T follicular helper cell (primary cell): Measurements from ENCODE around the gene WDR27.
"Not testable (repeated sequence)": the region's sequence is repeated elsewhere in the genome, so short reads cannot be mapped to it uniquely, and the experiment has no call there.

ENCODE experiments used
- DNase-seq: peaks from one replicate; pipeline ENCODE4 v3.0.0-alpha.2; 2020; ENCODE audit warnings: low read depth

WDR27 gene

GRCh38 chr6:169710009-169710408 is 8.2 kb upstream of the WDR27 start:
- DNase-seq, result no peak

- DNase-seq, result no peak
These were observed 7.5 kb upstream of the WDR27 start for GRCh38 chr6:169709293-169709692.

GRCh38 chr6:169707772-169708171 is 5.9 kb upstream of the WDR27 start:
- no peak for DNase-seq

GRCh38 chr6:169702840-169703246 is 1.0 kb upstream of the WDR27 start:
- DNase-seq, result no peak

- no peak for DNase-seq
These were observed 397 bp downstream of the WDR27 start for GRCh38 chr6:169701311-169701953.

- no peak for DNase-seq
These were observed 1.5 kb downstream of the WDR27 start for GRCh38 chr6:169700296-169700695.

- DNase-seq, result not testable (repeated sequence)
These were observed 4.7 kb downstream of the WDR27 start for GRCh38 chr6:169697115-169697514.

- no peak for DNase-seq
These were observed 6.7 kb downstream of the WDR27 start for GRCh38 chr6:169695131-169695530.

GRCh38 chr6:169692516-169692915 is 9.3 kb downstream of the WDR27 start:
- no peak for DNase-seq

- DNase-seq, result no peak
These were observed 10.6 kb downstream of the WDR27 start for GRCh38 chr6:169691260-169691659.

- no peak for DNase-seq
These were observed 12.5 kb downstream of the WDR27 start for GRCh38 chr6:169689287-169689686.

- DNase-seq, result no peak
These were observed 16.0 kb downstream of the WDR27 start for GRCh38 chr6:169685860-169686259.

GRCh38 chr6:169684056-169684455 is 17.8 kb downstream of the WDR27 start:
- no peak for DNase-seq

GRCh38 chr6:169678342-169678741 is 23.5 kb downstream of the WDR27 start:
- DNase-seq, result no peak

- DNase-seq, result no peak
These were observed 24.7 kb downstream of the WDR27 start for GRCh38 chr6:169677096-169677495.

- no peak for DNase-seq
These were observed 26.8 kb downstream of the WDR27 start for GRCh38 chr6:169675011-169675410.

- DNase-seq, result no peak
These were observed 30.3 kb downstream of the WDR27 start for GRCh38 chr6:169671563-169671962.

GRCh38 chr6:169669889-169670288 is 31.9 kb downstream of the WDR27 start:
- DNase-seq, result no peak

- DNase-seq, result no peak
These were observed 32.7 kb downstream of the WDR27 start for GRCh38 chr6:169669147-169669546.

GRCh38 chr6:169668203-169668847 is 33.5 kb downstream of the WDR27 start:
- DNase-seq, result no peak

GRCh38 chr6:169667716-169668115 is 34.1 kb downstream of the WDR27 start:
- DNase-seq, result no peak

- DNase-seq, result no peak
These were observed 35.4 kb downstream of the WDR27 start for GRCh38 chr6:169666441-169666840.

- DNase-seq, result no peak
These were observed 36.5 kb downstream of the WDR27 start for GRCh38 chr6:169665289-169665688.

GRCh38 chr6:169664227-169664626 is 37.6 kb downstream of the WDR27 start:
- DNase-seq, result no peak
